NCI-H1417 (cell line): ENCODE results near the gene WNT7A.
"Not testable (repeated sequence)": the region's sequence is repeated elsewhere in the genome, so short reads cannot be mapped to it uniquely, and the experiment has no call there.

Experiments
- DNase-seq, 3 experiments: peaks; one replicate each; lab custom pipeline; 2025; lab: John Stamatoyannopoulos, UW

The WNT7A gene

GRCh38 chr3:13865106-13865505 is 14.8 kb downstream of the WNT7A start:
- no peak for DNase-seq

DNA sequence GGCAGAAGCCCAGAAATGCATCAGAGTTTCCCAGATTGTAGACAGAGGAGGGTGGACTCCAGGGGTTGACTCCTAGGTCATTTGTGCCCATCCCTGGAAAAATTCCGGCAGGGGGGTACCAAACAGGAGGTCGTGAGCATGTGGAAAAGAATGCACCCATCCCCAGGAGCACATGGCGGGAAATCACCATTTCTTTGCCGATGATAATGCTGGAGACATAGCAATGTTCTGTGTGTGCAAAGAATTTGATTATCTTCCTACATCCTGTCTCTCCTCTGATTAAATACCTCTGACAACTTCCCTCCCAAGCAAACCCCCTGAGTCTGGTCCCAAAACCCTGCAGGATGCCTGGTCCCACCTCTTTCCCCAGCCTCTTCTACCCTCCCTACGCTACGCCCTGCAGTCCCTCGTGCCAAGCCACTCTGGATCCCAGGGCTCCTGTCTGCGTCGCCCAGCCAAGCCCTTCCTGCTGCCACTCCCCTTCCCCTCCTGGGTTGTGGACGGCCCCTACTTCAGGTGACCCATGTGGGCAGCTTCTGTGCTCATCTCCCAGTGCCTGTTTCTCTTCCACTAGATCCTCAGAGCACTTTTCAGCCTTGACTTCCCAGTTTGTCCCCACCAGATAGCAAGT is 15.8 kb downstream of the WNT7A start:
- no peak for DNase-seq

- no peak for DNase-seq
These were observed 16.4 kb downstream of the WNT7A start for GRCh38 chr3:13863382-13863952.

DNA sequence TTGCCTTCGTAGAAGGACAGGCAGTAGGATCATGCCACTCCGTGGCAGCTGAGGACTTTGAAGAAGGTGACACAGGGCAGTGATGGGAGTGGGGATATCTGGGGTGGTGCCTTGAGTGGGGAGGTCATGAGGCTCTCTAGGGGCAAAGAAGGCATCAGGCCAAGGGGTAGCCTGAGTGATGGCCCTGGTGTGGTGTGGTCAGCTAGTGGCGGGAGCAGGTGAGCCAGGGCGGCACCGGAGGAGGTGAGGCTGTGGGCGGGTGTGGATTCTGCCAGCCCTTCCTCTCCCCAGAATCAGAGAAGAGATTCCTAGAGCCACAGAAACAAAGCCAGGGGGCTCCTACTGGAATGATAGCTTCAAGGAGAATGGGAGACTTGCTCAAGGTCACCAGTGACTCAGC is 18.4 kb downstream of the WNT7A start:
- DNase-seq: no peak

DNA sequence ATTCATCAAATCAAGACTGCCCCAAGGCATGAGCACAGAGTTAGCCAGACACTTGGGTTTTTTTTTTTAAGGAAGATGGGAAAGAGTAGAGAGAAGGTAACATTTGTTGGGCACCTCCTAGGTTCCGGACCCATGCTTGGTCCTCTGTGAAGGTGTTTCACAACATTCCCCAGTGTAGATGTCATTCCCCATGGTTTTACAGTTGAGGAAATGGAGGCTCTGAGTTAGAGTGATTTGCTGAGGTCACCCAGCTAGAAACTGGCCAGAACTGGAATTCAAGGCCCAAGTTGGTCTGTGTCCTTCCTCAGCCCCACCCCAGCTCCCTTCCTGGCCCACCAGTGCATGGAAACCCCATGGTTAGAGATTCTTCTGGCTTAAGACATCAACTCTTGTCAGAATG is 19.9 kb downstream of the WNT7A start:
- DNase-seq: no peak

- no peak for DNase-seq
These were observed 20.9 kb downstream of the WNT7A start for GRCh38 chr3:13858768-13859520.

DNA sequence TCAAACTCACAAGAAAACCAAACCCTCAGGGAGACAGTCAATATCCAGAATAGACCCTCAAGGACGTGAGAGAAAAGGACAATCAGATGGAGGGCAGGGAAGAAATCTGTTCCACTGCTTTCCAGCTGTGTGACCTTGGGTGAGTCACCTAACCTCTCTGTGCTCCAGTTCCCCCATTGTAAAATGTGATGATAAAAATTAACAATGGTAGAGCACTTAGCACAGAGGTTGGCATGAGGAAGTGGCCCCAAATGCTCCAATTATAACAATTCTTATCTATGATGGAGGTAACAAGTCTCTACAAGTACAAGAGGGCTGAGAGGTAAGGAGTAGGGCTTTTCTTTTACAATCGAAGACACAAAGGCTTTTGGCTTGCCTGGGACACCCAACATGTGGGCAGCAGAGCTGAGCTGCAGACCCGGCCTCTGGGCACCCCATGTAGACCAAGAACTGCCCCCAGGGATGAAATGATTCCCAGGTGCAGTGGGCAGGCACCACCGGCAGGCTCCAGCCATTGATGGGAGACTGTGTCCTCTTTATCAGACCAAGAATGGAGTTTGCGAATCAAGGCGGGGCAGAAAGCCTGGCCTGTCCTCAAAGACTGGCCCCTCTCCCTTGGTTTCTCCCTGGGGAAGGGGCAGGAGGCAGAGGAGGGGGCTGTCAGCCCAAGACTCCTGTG is 22.0 kb downstream of the WNT7A start:
- no peak for DNase-seq

DNA sequence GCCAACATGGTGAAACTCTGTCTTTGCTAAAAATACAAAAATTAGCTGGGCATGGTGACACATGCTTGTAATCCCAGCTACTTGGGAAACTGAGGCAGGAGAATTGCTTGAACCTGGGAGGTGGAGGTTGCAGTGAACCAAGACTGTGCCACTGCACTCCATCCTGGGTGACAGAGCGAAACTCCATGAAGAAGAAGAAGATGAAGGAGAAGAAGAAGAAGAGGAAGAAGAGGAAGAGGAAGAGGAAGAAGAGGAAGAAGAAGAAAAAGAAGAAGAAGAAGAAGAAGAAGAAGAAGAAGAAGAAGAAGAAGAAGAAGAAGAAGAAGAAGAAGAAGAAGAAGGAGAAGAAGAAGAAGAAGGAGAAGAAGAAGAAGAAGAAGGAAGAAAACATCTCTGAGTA is 23.2 kb downstream of the WNT7A start:
- DNase-seq: not testable (repeated sequence)

GRCh38 chr3:13856006-13856405 is 23.9 kb downstream of the WNT7A start:
- no peak for DNase-seq

- DNase-seq: no peak
These were observed 25.4 kb downstream of the WNT7A start for GRCh38 chr3:13854492-13854891.

DNA sequence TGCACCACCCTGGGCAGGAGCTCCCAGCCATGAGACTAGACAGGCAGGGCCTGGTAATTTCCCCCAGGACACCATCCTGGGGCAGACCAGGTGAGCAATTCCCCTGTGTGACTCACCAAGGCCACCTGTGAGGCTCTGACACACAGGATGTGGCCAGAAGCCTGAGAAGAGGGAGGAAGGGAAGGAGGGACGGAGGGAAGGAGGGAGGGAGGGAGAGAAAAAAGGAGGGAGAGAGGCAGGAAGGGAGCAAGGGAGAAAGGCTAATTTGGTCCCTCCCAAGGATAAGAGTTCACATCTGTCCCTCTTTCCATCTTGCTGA is 25.9 kb downstream of the WNT7A start:
- no peak for DNase-seq

DNA sequence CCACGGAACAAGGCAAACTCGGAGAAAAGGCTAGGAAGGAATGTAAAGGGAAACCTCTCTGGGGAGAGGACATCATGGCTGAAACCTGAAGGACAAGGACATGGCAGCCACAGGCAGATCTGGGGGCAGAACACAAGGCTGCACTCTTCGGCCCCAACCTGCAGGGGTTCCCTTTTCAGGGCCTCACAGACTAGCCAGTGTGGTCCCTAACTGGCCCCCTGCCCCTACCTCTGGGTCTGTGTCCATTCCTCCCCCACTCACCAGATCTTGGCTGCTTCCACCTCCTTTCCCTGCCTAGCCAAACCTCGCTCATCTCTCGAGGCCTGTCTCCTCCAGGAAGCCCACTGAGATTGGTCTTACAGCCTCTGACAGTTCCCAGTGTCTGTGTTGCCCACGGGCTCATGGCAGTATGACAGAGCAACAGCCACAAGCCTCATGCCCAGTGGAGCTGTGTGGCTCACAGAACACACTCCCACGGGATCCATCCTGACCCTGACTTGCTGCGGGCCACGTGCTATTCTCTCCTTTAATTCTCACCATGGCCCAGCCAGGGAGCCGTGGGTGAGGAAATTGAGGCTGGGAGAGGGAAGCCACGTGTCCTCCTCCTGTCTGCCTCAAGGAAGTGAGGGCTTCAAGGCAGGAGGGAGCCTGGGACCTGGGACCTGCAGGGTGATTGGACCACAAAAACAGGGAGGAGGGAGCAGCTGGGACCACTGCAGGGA is 26.5 kb downstream of the WNT7A start:
- no peak for DNase-seq

DNA sequence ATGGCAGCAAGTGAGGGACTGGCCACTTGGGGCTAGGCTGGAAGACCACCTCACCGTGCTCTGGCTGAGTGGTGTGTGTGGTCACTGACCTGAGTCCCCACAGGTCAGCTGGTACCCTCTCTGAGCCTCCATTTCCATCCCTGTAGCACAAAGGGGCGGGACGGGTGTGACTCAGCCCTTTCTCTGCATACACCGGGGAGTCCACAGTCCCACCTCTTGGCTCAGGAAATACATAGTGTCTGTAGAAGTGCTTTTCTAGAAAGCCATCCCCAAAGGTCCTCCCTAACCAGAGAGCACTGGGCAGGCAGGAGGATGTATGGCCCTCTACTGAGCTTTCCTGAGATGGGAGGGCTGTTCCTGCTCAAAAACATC is 27.2 kb downstream of the WNT7A start:
- DNase-seq: no peak

- DNase-seq: no peak
These were observed 27.8 kb downstream of the WNT7A start for GRCh38 chr3:13851997-13852637.

DNA sequence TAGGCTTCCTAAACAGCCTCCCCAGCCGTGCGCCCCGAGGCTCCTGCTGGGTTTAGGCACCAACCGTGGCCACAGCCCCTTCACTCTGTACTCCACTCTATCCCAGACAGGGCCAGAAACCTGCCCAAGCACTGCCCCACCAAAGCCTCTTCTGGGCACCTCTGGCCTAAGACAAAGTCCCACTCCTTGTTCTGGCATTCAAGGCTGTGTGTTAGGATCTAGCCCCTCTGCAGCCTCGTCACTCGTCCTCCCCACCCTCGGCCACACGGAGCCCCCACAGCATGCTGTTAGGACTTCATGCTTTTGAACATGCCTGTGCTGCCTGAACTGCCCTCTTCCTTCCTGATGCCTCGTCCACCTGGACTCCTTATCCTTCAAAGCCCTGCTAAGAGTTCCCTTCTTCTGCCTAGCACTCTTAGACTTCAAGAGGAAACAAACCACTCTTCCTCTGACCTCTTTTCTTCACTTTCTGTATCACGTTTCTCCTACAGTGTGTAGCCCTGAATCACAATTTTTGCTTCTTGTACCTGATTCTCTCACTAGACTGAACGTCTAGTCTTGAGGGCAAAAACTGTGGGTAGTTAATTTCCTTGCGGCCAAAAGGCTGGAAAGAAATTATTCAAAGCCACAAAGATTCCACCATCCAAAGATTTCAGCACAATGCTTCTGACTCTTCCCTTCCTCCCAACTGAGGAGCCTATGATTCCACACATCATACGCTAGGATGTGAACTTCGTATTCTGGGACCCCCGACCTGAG is 28.6 kb downstream of the WNT7A start:
- no peak for DNase-seq

DNA sequence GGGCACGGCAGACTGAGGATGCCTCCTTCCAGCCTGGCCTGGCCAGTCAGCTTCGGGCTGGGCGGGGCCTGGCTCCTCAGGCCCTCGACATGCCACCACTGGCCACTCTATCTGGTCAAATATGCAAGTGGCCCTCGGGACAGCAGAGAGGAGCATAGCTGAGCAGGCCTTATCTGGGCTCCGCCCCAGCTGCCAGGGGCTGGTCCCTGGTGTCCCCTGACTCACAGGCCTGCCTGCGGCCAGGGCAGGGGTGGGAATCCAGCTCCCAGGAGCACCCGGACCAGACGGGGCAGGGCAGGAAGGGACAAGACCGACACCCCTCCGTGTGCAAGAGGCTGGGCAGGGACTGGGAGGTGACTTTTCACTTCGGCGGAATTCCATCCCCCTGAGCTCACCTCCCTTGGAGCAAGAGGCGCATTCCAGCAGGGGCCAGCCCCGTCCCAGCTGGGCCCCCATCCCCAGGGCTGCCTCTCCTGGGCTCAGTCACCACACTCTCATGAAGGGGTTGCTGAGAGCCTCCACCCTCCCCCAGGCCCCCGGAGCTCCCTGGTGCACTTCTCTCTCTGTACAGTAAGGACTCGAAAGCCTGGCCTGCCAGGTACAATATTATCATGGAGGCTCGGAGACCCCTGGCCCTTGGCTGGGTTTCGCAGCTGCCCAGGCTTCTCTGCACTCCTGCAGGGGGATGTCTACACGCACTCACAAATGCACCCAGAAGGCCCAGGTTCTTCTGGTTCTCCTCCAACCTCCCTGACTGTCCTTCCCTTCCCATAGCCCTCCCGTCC is 29.5 kb downstream of the WNT7A start:
- DNase-seq: no peak

- no peak for DNase-seq
These were observed 30.9 kb downstream of the WNT7A start for GRCh38 chr3:13849018-13849417.

GRCh38 chr3:13846716-13847570 is 32.9 kb downstream of the WNT7A start:
- DNase-seq: no peak

- DNase-seq: no peak
These were observed 33.6 kb downstream of the WNT7A start for GRCh38 chr3:13846238-13846637.
